Hepatocyte (in vitro differentiated cells): Measurements from ENCODE around the gene SORCS2. TPM values are rescaled to one million over a fixed set of nuclear protein-coding genes. Genes with fewer than 3 reads are reported as not detected.

Source experiments
- DNase-seq: peaks from one replicate; pipeline ENCODE4 v3.0.0-alpha.2; 2016; ENCODE audit warnings: low spot score
- H2AFZ ChIP-seq: fragments of 200-600 bp; sonication (generic); 2 replicates; pipeline ENCODE4 v1.6.0; 2016; ENCODE audit warnings: antibody characterized with exemption, mild to moderate bottlenecking
- H3K27ac ChIP-seq: fragments of 200-600 bp; sonication (generic); 2 replicates; pipeline ENCODE4 v1.5.1; 2016; ENCODE audit warnings: mild to moderate bottlenecking
- H3K27me3 ChIP-seq: fragments of 200-600 bp; sonication (generic); 2 replicates; pipeline ENCODE4 v1.6.1; 2016
- H3K36me3 ChIP-seq: fragments of 200-600 bp; sonication (generic); replicated peaks from 2 replicates; pipeline ENCODE4 v1.5.1; 2016; ENCODE audit warnings: low read depth; ENCODE audit not compliant: insufficient read depth
- H3K4me1 ChIP-seq: fragments of 200-600 bp; sonication (generic); 2 replicates; pipeline ENCODE4 v1.5.1; 2016; ENCODE audit warnings: mild to moderate bottlenecking, moderate library complexity; ENCODE audit not compliant: insufficient read depth
- H3K4me2 ChIP-seq: fragments of 200-600 bp; sonication (generic); 2 replicates; pipeline ENCODE4 v1.6.0; 2016
- H3K4me3 ChIP-seq: fragments of 200-600 bp; sonication (generic); 2 replicates; pipeline ENCODE4 v1.5.1; 2016; ENCODE audit warnings: mild to moderate bottlenecking
- H3K79me2 ChIP-seq: fragments of 200-600 bp; sonication (generic); 2 replicates; pipeline ENCODE4 v1.6.0; 2017; ENCODE audit warnings: mild to moderate bottlenecking
- H3K9me2 ChIP-seq: fragments of 200-600 bp; sonication (generic); replicated peaks from 2 replicates; pipeline ENCODE4 v1.6.0; 2017; ENCODE audit warnings: mild to moderate bottlenecking; ENCODE audit not compliant: insufficient read depth
- H3K9me3 ChIP-seq: fragments of 200-600 bp; sonication (generic); 2 replicates; pipeline ENCODE4 v1.5.1; 2016; ENCODE audit warnings: low read depth, mild to moderate bottlenecking
- H4K20me1 ChIP-seq: fragments of 200-600 bp; sonication (generic); 2 replicates; pipeline ENCODE4 v1.6.0; 2016; ENCODE audit warnings: mild to moderate bottlenecking; ENCODE audit not compliant: insufficient read depth, poor library complexity, severe bottlenecking
- EZH2 ChIP-seq: fragments of 200-600 bp; sonication (generic); IDR thresholded peaks from 2 replicates; pipeline ENCODE4 v1.6.1; 2016; ENCODE audit warnings: antibody characterized with exemption, mild to moderate bottlenecking, borderline replicate concordance
- EZH2phosphoT487 ChIP-seq: fragments of 200-600 bp; sonication (generic); IDR thresholded peaks from one replicate; pipeline ENCODE4 v1.6.1; 2018; ENCODE audit warnings: antibody characterized with exemption, mild to moderate bottlenecking, low read depth, moderate library complexity; ENCODE audit not compliant: unreplicated experiment, severe bottlenecking
- WGBS: methylation state at CpG from one replicate; pipeline ENCODE4 v1.1.6; 2016; ENCODE audit warnings: low lambda C conversion rate; ENCODE audit errors: missing lambda C conversion rate; 5-methylcytosine and 5-hydroxymethylcytosine counted together
- polyA plus RNA-seq: library from polyadenylated mRNA; unstranded; fragments of >200 nt; fragmentation: Nextera tagmentation; extraction: Ambion mirVana; gene quantifications from 2 replicates; pipeline ENCODE4 v1.2.1, GENCODE V29; 2016
- total RNA-seq: library from RNA; depleted of rRNA; stranded (reverse); fragments of >200 nt; gene quantifications from 2 replicates; pipeline ENCODE4 v1.2.3, GENCODE V29; 2014
- TF ChIP-seq, protein P1 (sequence below): fragments of 200-600 bp; sonication (generic); IDR thresholded peaks from 2 replicates; pipeline ENCODE4 v1.5.1; 2016; ENCODE audit warnings: antibody characterized with exemption, mild to moderate bottlenecking; ENCODE audit not compliant: poor library complexity

The SORCS2 gene
- total and polyA plus RNA-seq, 2 experiments from 2014 or later = 1.6 to 4.8 TPM

DNA sequence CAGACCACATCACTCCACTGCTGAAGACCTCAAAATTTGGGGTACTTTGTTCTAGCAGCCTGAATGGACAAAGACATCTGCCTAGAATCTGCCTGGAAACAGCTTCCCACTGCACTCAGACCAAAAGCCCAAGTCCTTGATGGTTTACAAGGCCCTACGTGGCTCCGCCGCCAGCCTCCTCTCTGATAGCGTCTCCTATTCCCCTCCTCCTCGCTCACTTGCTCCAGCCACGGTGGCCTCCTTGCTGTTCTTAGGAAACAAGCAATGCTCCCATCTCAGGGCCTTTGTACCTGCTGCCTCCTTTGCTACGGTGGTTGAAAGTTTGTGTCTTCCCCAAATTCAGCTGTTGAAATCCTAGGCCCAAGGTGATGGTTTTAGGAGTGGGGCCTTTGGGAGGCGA lies 34.7 kb upstream of the SORCS2 start:
- no peak overlapping the region for H3K27ac ChIP-seq
- H3K9me2 ChIP-seq = no peaks in the 10 kb centered on the region
- peaks cover 6% of the 10 kb centered on the region for H3K4me1 ChIP-seq
- no peak overlapping the region for H3K4me3 ChIP-seq
- no peak overlapping the region for H3K4me2 ChIP-seq
- H3K36me3 ChIP-seq = no peaks in the 10 kb centered on the region
- H2AFZ ChIP-seq = no peak overlapping the region
- no peaks in the 10 kb centered on the region for H4K20me1 ChIP-seq
- no peak for DNase-seq
- H3K79me2 ChIP-seq = no peaks in the 10 kb centered on the region
- H3K27me3 ChIP-seq = no peaks in the 10 kb centered on the region
- TF ChIP-seq EZH2 (no peak), EZH2phosphoT487 (no peak)
- TF ChIP-seq, protein P1, sequence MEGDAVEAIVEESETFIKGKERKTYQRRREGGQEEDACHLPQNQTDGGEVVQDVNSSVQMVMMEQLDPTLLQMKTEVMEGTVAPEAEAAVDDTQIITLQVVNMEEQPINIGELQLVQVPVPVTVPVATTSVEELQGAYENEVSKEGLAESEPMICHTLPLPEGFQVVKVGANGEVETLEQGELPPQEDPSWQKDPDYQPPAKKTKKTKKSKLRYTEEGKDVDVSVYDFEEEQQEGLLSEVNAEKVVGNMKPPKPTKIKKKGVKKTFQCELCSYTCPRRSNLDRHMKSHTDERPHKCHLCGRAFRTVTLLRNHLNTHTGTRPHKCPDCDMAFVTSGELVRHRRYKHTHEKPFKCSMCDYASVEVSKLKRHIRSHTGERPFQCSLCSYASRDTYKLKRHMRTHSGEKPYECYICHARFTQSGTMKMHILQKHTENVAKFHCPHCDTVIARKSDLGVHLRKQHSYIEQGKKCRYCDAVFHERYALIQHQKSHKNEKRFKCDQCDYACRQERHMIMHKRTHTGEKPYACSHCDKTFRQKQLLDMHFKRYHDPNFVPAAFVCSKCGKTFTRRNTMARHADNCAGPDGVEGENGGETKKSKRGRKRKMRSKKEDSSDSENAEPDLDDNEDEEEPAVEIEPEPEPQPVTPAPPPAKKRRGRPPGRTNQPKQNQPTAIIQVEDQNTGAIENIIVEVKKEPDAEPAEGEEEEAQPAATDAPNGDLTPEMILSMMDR = no peak
- 83% methylated on average over 8 of the region's 8 CpGs for WGBS
- H3K9me3 ChIP-seq = no peaks in the 10 kb centered on the region

DNA sequence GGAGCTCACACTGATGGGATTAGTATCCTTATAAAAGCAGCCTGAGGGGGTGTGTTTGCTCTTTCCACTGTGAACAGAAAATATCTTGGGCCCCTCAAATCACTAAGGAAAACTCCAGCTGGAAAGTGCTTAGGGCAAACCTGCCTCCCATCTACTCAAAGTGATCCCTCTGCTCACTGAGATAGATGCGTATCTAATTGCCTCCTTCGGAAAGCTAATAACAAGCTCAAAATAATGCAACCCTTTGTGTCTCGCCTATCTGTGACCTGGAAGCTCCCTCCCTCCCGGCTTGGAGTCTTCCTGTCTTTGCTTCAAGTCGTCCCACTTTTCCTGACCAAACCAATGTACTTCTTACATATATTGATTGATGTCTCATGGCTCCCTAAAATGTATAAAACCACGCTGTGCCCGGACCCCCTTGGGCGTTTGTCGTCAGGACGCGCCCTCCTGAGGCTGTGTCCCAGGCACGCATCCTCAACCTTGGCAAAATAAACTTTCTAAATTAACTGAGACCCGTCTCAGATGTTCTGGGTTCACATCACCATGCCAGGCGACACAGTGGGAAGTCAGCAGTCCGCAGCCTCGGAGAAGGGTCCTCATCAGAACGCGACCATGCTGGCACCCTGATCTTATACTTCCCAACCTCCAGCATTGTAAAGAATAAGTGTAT lies 34.1 kb upstream of the SORCS2 start:
- peaks cover 6% of the 10 kb centered on the region for H3K4me1 ChIP-seq
- TF ChIP-seq EZH2phosphoT487 = no peak
- TF ChIP-seq, protein P1 = no peak
- TF ChIP-seq EZH2 = no peak
- H3K4me2 ChIP-seq = no peak overlapping the region
- no peak overlapping the region for H2AFZ ChIP-seq
- no peak overlapping the region for H3K4me3 ChIP-seq
- 93% methylated on average over 18 of the region's 18 CpGs for WGBS
- DNase-seq = no peak
- no peaks in the 10 kb centered on the region for H3K9me3 ChIP-seq
- H3K79me2 ChIP-seq = no peaks in the 10 kb centered on the region
- no peaks in the 10 kb centered on the region for H3K9me2 ChIP-seq
- H4K20me1 ChIP-seq = no peaks in the 10 kb centered on the region
- no peaks in the 10 kb centered on the region for H3K36me3 ChIP-seq
- H3K27ac ChIP-seq = no peak overlapping the region
- no peaks in the 10 kb centered on the region for H3K27me3 ChIP-seq

DNA sequence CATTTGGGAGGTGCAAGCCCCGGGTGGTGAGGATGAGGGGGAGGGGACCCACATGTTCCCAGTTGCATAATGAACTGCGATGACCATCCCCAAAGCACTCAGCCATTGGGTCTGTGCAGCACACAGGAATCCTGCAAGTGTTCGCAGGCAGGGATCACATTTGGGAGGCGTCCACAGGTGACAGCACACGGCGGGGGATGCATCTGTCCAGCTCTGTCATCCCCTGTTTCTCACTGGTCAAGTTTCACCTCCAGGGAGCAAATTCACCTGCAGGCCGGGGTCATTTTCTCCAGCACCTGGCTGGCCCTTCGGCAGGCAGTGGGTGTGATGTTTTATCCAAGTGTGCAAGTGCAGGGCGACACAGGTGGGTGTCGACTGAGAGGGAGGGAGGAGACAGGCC lies 33.3 kb upstream of the SORCS2 start:
- Histone ChIP-seq H3K4me3 (no peak overlapping the region), H3K4me2 (no peak overlapping the region), H2AFZ (no peak overlapping the region), H3K4me1 (peaks cover 6% of the 10 kb centered on the region), H4K20me1 (no peaks in the 10 kb centered on the region), H3K36me3 (no peaks in the 10 kb centered on the region), H3K9me2 (no peaks in the 10 kb centered on the region), H3K27ac (no peak overlapping the region), H3K27me3 (no peaks in the 10 kb centered on the region), H3K79me2 (no peaks in the 10 kb centered on the region), H3K9me3 (no peaks in the 10 kb centered on the region)
- no peak for DNase-seq
- WGBS = 88% methylated on average over 10 of the region's 10 CpGs
- no peak for TF ChIP-seq EZH2phosphoT487
- TF ChIP-seq, protein P1 = no peak
- no peak for TF ChIP-seq EZH2
